PC-3 (cell line): ENCODE measurements around the gene ZNF423.

Experiments
- CTCF ChIP-seq: fragments of 300-600 bp; sonication (generic); conservative IDR thresholded peaks from 2 replicates; pipeline ENCODE4 v1.5.1; 2017; ENCODE audit warnings: antibody characterized with exemption, low read depth, mild to moderate bottlenecking, low read length
- EZH2 ChIP-seq: fragments of 300-600 bp; sonication (generic); IDR thresholded peaks from one replicate; pipeline ENCODE4 v1.6.1; 2017; ENCODE audit warnings: antibody characterized with exemption, mild to moderate bottlenecking, low read length; ENCODE audit not compliant: unreplicated experiment

DNA sequence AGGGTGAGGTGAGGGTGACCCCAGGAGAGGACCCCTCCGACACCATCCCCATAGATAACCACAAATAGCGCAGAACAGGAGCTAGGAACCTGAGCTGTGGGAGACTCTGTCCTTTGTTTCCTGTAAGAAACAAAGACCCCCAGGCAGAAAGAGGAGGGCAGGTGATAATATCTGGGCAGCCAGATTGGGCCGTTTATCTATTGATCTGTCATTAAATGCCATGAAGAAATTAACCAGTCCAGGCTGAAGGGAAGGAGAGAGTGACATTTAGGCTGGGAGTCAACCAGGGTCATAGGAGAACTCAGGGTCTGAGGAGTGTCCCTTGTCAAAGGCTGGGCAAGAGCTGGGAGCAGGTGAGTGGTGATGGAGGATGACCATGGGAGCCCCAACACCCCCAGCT lies 324.5 kb downstream of the ZNF423 start:
- TF ChIP-seq CTCF (no peak), EZH2 (no peak)
